H1 (cell line): ENCODE measurements around the gene TRAIP. TPM values are rescaled to one million over a fixed set of nuclear protein-coding genes. Genes with fewer than 3 reads are reported as not detected.

Experiments used
- CTCF ChIA-PET: fragments of 300-600 bp; sonication (Branson Sonifier 250); formaldehyde crosslinking; loops from one replicate; lab custom pipeline; 2021; ENCODE audit not compliant: partially characterized antibody; lab: Charles Lee
- POLR2A ChIA-PET: fragments of 300-600 bp; sonication (Branson Sonifier 250); formaldehyde crosslinking; loops from one replicate; lab custom pipeline; 2021; ENCODE audit warnings: inconsistent platforms; ENCODE audit not compliant: partially characterized antibody; lab: Charles Lee
- DNase-seq, 2 experiments: peaks; one replicate each; pipeline versions ENCODE4 v3.0.0 to v3.0.0-alpha.2; 2010 to 2022; ENCODE audit warnings: low spot score in 2 of 2, low read depth in 1 of 2, mixed read lengths in 1 of 2
- FAIRE-seq: peaks from 2 replicates; lab custom pipeline; 2011; peaks lifted over from hg19 to GRCh38; lab: Jason Lieb, UNC
- H2AFZ ChIP-seq: 2 replicates; pipeline ENCODE4 v1.8.1; 2012; ENCODE audit warnings: low read length, inconsistent platforms
- H2AK5ac ChIP-seq: 2 replicates; pipeline ENCODE4 v1.6.1; 2013; ENCODE audit warnings: low read depth, low read length
- H2BK120ac ChIP-seq: replicated peaks from 2 replicates; pipeline ENCODE3; 2013; ENCODE audit warnings: low read depth, low read length, inconsistent platforms
- H2BK12ac ChIP-seq: 2 replicates; pipeline ENCODE4 v1.6.1; 2013; ENCODE audit warnings: low read depth, low read length
- H2BK15ac ChIP-seq: 2 replicates; pipeline ENCODE4 v1.6.1; 2013; ENCODE audit warnings: low read length
- H2BK20ac ChIP-seq: 2 replicates; pipeline ENCODE4 v1.6.1; 2013; ENCODE audit warnings: low read length
- H2BK5ac ChIP-seq: 2 replicates; pipeline ENCODE4 v1.6.1; 2013; ENCODE audit warnings: low read depth, low read length
- H3K14ac ChIP-seq: 2 replicates; pipeline ENCODE4 v1.6.1; 2013; ENCODE audit warnings: inconsistent platforms; ENCODE audit not compliant: insufficient read length
- H3K18ac ChIP-seq: 2 replicates; pipeline ENCODE4 v1.6.1; 2013; ENCODE audit warnings: low read length; ENCODE audit errors: extremely low read depth
- H3K23ac ChIP-seq: 2 replicates; pipeline ENCODE4 v1.6.1; 2013; ENCODE audit warnings: inconsistent platforms; ENCODE audit not compliant: insufficient read length
- H3K23me2 ChIP-seq: 2 replicates; pipeline ENCODE4 v1.6.1; 2013; ENCODE audit warnings: low read depth, low read length
- H3K27ac ChIP-seq: 2 replicates; pipeline ENCODE4 v1.6.1; 2011; ENCODE audit warnings: low read depth, low read length, inconsistent platforms
- H3K27me3 ChIP-seq, 4 experiments: replicated peaks in 1 of 4; 1 replicate in 1 of 4; 2 replicates in 3 of 4; pipeline versions ENCODE4 v1.6.1 to v1.8.1; 2011 to 2013; ENCODE audit warnings: low read length in 3 of 4, mild to moderate bottlenecking in 3 of 4, inconsistent platforms in 2 of 4, mixed read lengths in 2 of 4, moderate library complexity in 1 of 4; ENCODE audit not compliant: control insufficient read depth in 3 of 4, insufficient read depth in 3 of 4; ENCODE audit errors: extremely low read depth in 1 of 4
- H3K36me3 ChIP-seq, 4 experiments: 2 replicates each; pipeline versions ENCODE4 v1.6.1 to v1.8.1; 2011 to 2013; ENCODE audit warnings: mild to moderate bottlenecking in 4 of 4, low read length in 3 of 4, moderate library complexity in 2 of 4, control low read depth in 1 of 4, inconsistent platforms in 1 of 4; ENCODE audit not compliant: insufficient read depth in 4 of 4, control insufficient read depth in 2 of 4
- H3K4ac ChIP-seq: replicated peaks from 2 replicates; pipeline ENCODE3; 2013; ENCODE audit warnings: low read length, low read depth, mixed read lengths, inconsistent platforms; ENCODE audit not compliant: insufficient read length
- H3K4me1 ChIP-seq, 4 experiments: replicated peaks in 1 of 4; 1 replicate in 1 of 4; 2 replicates in 3 of 4; pipeline versions ENCODE4 v1.6.1 to v1.8.1; 2011 to 2013; ENCODE audit warnings: low read length in 3 of 4, inconsistent platforms in 2 of 4, mixed read lengths in 1 of 4; ENCODE audit not compliant: insufficient read depth in 4 of 4, control insufficient read depth in 3 of 4
- H3K4me2 ChIP-seq, 2 experiments: 2 replicates each; pipeline versions ENCODE4 v1.6.1 to v1.8.1; 2011 to 2013; ENCODE audit warnings: low read depth in 2 of 2, low read length in 2 of 2, control low read depth in 1 of 2, inconsistent platforms in 1 of 2, mild to moderate bottlenecking in 1 of 2; ENCODE audit not compliant: insufficient read depth in 1 of 2
- H3K4me3 ChIP-seq, 4 experiments: fragments of 200-600, 300-600 bp in 1 of 4; sonication (generic), shearing (Covaris generic), sonication (Bioruptor Twin) in 1 of 4; 2 replicates each; pipeline versions ENCODE4 v1.5.1 to v1.8.1; 2011 to 2016; ENCODE audit warnings: low read length in 4 of 4, low read depth in 3 of 4, control low read depth in 2 of 4, inconsistent platforms in 2 of 4, mild to moderate bottlenecking in 2 of 4, mixed read lengths in 1 of 4, moderate library complexity in 1 of 4; ENCODE audit not compliant: insufficient read depth in 2 of 4; ENCODE audit errors: extremely low read depth in 1 of 4
- H3K56ac ChIP-seq: replicated peaks from 2 replicates; pipeline ENCODE3; 2013; ENCODE audit warnings: low read depth, mild to moderate bottlenecking, mixed read lengths, low read length, inconsistent platforms; ENCODE audit not compliant: insufficient read length
- H3K79me1 ChIP-seq: 2 replicates; pipeline ENCODE4 v1.6.1; 2013; ENCODE audit warnings: low read depth, low read length, control low read depth
- H3K79me2 ChIP-seq, 2 experiments: 2 replicates each; pipeline versions ENCODE4 v1.6.1 to v1.8.1; 2012 to 2013; ENCODE audit warnings: low read length in 2 of 2, mild to moderate bottlenecking in 2 of 2, inconsistent platforms in 1 of 2; ENCODE audit not compliant: insufficient read depth in 2 of 2, control insufficient read depth in 1 of 2
- H3K9ac ChIP-seq, 4 experiments: replicated peaks in 1 of 4; 1 replicate in 1 of 4; 2 replicates in 3 of 4; pipeline versions ENCODE4 v1.6.1 to v1.8.1; 2011 to 2013; ENCODE audit warnings: low read depth in 3 of 4, low read length in 3 of 4, control low read depth in 2 of 4, mild to moderate bottlenecking in 2 of 4, moderate library complexity in 2 of 4, inconsistent platforms in 1 of 4; ENCODE audit errors: extremely low read depth in 1 of 4
- H3K9me3 ChIP-seq, 2 experiments: 2 replicates each; pipeline versions ENCODE4 v1.6.1 to v1.8.1; 2012 to 2013; ENCODE audit warnings: mild to moderate bottlenecking in 2 of 2, moderate library complexity in 2 of 2, control low read depth in 1 of 2, inconsistent platforms in 1 of 2, low read depth in 1 of 2, low read length in 1 of 2, mixed read lengths in 1 of 2; ENCODE audit not compliant: insufficient read depth in 2 of 2
- H4K20me1 ChIP-seq, 2 experiments: replicated peaks in 1 of 2; 2 replicates each; pipeline versions ENCODE3 to v1.8.1; 2011 to 2013; ENCODE audit warnings: inconsistent platforms in 2 of 2, low read length in 2 of 2, mild to moderate bottlenecking in 1 of 2; ENCODE audit not compliant: insufficient read depth in 2 of 2, control insufficient read depth in 1 of 2
- H4K5ac ChIP-seq: 2 replicates; pipeline ENCODE4 v1.6.1; 2013; ENCODE audit warnings: low read length, low read depth, mixed read lengths, inconsistent platforms; ENCODE audit not compliant: insufficient read length
- H4K8ac ChIP-seq: 2 replicates; pipeline ENCODE4 v1.8.0; 2013; ENCODE audit warnings: mild to moderate bottlenecking, moderate library complexity, low read length, inconsistent platforms; ENCODE audit not compliant: insufficient read depth; ENCODE audit errors: extremely low read depth
- H4K91ac ChIP-seq: replicated peaks from 2 replicates; pipeline ENCODE3; 2013; ENCODE audit warnings: low read length, mixed read lengths, inconsistent platforms; ENCODE audit not compliant: insufficient read length
- CTCF ChIP-seq, 3 experiments: IDR thresholded peaks; 1 replicate in 2 of 3; 2 replicates in 1 of 3; pipeline versions ENCODE4 v1.5.1 to v1.6.1; 2011; ENCODE audit warnings: low read length in 3 of 3, mild to moderate bottlenecking in 3 of 3, inconsistent platforms in 2 of 3, low read depth in 1 of 3, moderate library complexity in 1 of 3; ENCODE audit not compliant: insufficient read depth in 1 of 3; ENCODE audit errors: control extremely low read depth in 1 of 3
- MAX ChIP-seq: IDR thresholded peaks from 2 replicates; pipeline ENCODE4 v1.6.1; 2012; ENCODE audit warnings: inconsistent platforms
- RAD21 ChIP-seq, 2 experiments: IDR thresholded peaks in 1 of 2; conservative IDR thresholded peaks in 1 of 2; 2 replicates each; pipeline ENCODE4 v1.6.1; 2011; ENCODE audit warnings: low read depth in 2 of 2, low read length in 2 of 2, improper control_type of control experiment in 1 of 2, inconsistent platforms in 1 of 2, mild to moderate bottlenecking in 1 of 2, moderate library complexity in 1 of 2
- WGBS, 2 experiments: shearing (Covaris generic) in 1 of 2; methylation state at CpG; one replicate each; pipeline versions ENCODE4 v1.1.6 to v1.1.7; 2013 to 2015; ENCODE audit warnings: low lambda C conversion rate in 2 of 2, mixed read lengths in 2 of 2, inconsistent platforms in 1 of 2, low coverage in 1 of 2, missing lambda C conversion rate in 1 of 2; ENCODE audit not compliant: insufficient replicate concordance in 2 of 2, insufficient coverage in 1 of 2, insufficient read length in 1 of 2; ENCODE audit errors: extremely low coverage in 1 of 2, missing lambda C conversion rate in 1 of 2; 5-methylcytosine and 5-hydroxymethylcytosine counted together
- polyA plus RNA-seq, 7 experiments: library from polyadenylated mRNA; depleted of rRNA in 3 of 7; stranded (reverse) in 5 of 7; unstranded in 2 of 7; fragments of >200 nt in 5 of 7; fragments of 200-250 nt in 2 of 7; gene quantifications; 1 replicate in 5 of 7; 2 replicates in 1 of 7; 4 replicates in 1 of 7; pipeline versions ENCODE4 v1.2.1 to v1.2.3, GENCODE V29; 2011 to 2013; ENCODE audit warnings: missing spikeins in 2 of 7, mixed read lengths in 2 of 7
- total RNA-seq: library from RNA; stranded (reverse); fragmentation: NEBNext Ultra II Directional; extraction: Animal tissue kit (Norgen Biotek cat#: 25700); gene quantifications from 2 replicates; pipeline ENCODE4 v1.2.1, GENCODE V29; 2021

Gene TRAIP
- total and polyA plus RNA-seq, 2 of the 8 experiments (the other 6 are each of a cell fraction or from before 2014, with no cell fraction given): 27.7 to 28.1 TPM

GRCh38 chr3:49898991-49899390 lies 42.6 kb upstream of the TRAIP start:
- Histone ChIP-seq H3K27me3 (peaks cover 0 to 3% (median 1%) of the 10 kb centered on the region in 4 experiments; a peak in 3 of 7 replicates), H3K9ac (no peak overlapping the region), H3K79me2 (no peaks in the 10 kb centered on the region), H3K36me3 (no peaks in the 10 kb centered on the region), H3K14ac (no peak overlapping the region), H2BK20ac (no peak overlapping the region), H3K56ac (no peak overlapping the region), H3K4me1 (peaks cover 0 to 7% (median 6%) of the 10 kb centered on the region in 4 experiments; a peak in 6 of 7 replicates), H2AFZ (no peak overlapping the region), H3K4me2 (no peak overlapping the region), H2BK12ac (no peak overlapping the region), H3K18ac (no peak overlapping the region), H2BK5ac (no peak overlapping the region), H2AK5ac (no peak overlapping the region), H4K91ac (peak overlapping the region; percentile 38), H3K23ac (no peak overlapping the region), H4K20me1 (peaks cover 0 to 2% of the 10 kb centered on the region in 2 experiments), H3K4ac (no peak overlapping the region)
- ChIA-PET POLR2A (interaction anchor here (1.2 to 1.9 kb wide), 3 partner anchors 14 to 96 kb away, joined by 3 to 5 read pairs (median 3); partner anchors contain the start of gene INKA1), CTCF (interaction anchor here (0.8 to 16.1 kb wide), 18 partner anchors 9 to 179 kb away, joined by 3 to 306 read pairs (median 8); partner anchors contain the start of genes AMIGO3, CAMKV and INKA1)
- TF ChIP-seq MAX: no peak
- peak in 1 of 2 experiments; percentile 14; a peak in 1 of 4 replicates for TF ChIP-seq RAD21 (IDR thresholded peaks at IDR 0.05 in 1 of 2, conservative IDR thresholded peaks at IDR 0.05 in 1 of 2; ENCODE audit: low read depth in 2 of 2, low read length in 2 of 2)
- peak in 2 of 3 experiments; percentile 15 to 36; a peak in 2 of 4 replicates for TF ChIP-seq CTCF (IDR thresholded peaks at IDR 0.05; ENCODE audit: control extremely low read depth in 1 of 3, insufficient read depth in 1 of 3, low read depth in 1 of 3, low read length in 3 of 3)
- TF ChIP-seq, all 59 proteins: peak for 2
- Histone ChIP-seq H3K23me2 (no peaks in the 10 kb centered on the region; the same call in 1 of the 2 replicates), H3K9me3 (no peaks in the 10 kb centered on the region), H3K79me1 (no peaks in the 10 kb centered on the region), H4K5ac (no peak overlapping the region), H3K4me3 (no peak overlapping the region), H2BK15ac (no peak overlapping the region), H4K8ac (no peak overlapping the region), H2BK120ac (no peak overlapping the region), H3K27ac (no peak overlapping the region)
- no peak for FAIRE-seq
- WGBS, 2 experiments: 90% methylated on average over 6 of the region's 6 CpGs; no CpG with 5 or more reads in 1 of the 2 experiments
- DNase-seq: no peak
